Measurements from ENCODE around the gene ARSG. TPM values are rescaled to one million over a fixed set of nuclear protein-coding genes. Genes with fewer than 3 reads are reported as not detected.

ARSG gene
- total and polyA plus RNA-seq, 9 of the 15 experiments (the other 6 are each of a cell fraction or from before 2014, with no cell fraction given): 1.0 to 5.6 (median 1.8) TPM

DNA sequence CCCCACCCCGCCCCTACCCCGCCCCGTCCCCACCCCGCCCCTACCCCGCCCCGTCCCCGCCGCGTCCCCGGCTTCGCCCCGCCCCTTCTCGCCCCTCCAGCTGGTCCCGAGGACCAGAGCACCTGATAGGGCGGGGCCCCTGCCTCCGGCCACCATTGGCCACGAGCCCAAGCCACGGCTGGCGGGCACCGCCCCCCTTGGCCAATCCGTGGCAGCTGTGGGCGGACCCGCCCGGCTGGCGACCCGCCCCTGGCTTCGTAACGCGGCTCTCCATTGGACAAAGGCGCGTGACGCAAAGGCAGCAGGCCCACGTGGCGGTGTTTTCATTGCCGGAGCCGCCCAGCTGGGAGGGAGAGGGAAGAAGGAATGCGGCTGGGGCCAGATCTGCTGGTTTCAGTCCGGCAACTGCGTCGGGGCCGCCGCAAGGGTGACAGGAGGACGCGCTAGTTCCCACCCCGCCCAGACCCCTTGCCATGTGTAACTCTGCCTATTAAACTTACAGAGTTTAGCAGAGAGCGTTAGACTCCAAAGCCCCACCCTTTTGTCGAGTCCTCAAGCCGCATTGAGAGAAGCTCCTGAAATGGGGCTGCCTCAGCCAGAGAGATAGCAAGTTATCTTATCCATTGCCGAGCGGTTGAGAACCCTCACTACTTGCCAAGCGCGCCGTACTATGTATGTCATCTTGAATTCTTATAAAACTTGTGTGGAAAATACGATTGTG, 166.4 kb downstream of the ARSG start (continued):
- TF ChIP-seq, protein P1, sequence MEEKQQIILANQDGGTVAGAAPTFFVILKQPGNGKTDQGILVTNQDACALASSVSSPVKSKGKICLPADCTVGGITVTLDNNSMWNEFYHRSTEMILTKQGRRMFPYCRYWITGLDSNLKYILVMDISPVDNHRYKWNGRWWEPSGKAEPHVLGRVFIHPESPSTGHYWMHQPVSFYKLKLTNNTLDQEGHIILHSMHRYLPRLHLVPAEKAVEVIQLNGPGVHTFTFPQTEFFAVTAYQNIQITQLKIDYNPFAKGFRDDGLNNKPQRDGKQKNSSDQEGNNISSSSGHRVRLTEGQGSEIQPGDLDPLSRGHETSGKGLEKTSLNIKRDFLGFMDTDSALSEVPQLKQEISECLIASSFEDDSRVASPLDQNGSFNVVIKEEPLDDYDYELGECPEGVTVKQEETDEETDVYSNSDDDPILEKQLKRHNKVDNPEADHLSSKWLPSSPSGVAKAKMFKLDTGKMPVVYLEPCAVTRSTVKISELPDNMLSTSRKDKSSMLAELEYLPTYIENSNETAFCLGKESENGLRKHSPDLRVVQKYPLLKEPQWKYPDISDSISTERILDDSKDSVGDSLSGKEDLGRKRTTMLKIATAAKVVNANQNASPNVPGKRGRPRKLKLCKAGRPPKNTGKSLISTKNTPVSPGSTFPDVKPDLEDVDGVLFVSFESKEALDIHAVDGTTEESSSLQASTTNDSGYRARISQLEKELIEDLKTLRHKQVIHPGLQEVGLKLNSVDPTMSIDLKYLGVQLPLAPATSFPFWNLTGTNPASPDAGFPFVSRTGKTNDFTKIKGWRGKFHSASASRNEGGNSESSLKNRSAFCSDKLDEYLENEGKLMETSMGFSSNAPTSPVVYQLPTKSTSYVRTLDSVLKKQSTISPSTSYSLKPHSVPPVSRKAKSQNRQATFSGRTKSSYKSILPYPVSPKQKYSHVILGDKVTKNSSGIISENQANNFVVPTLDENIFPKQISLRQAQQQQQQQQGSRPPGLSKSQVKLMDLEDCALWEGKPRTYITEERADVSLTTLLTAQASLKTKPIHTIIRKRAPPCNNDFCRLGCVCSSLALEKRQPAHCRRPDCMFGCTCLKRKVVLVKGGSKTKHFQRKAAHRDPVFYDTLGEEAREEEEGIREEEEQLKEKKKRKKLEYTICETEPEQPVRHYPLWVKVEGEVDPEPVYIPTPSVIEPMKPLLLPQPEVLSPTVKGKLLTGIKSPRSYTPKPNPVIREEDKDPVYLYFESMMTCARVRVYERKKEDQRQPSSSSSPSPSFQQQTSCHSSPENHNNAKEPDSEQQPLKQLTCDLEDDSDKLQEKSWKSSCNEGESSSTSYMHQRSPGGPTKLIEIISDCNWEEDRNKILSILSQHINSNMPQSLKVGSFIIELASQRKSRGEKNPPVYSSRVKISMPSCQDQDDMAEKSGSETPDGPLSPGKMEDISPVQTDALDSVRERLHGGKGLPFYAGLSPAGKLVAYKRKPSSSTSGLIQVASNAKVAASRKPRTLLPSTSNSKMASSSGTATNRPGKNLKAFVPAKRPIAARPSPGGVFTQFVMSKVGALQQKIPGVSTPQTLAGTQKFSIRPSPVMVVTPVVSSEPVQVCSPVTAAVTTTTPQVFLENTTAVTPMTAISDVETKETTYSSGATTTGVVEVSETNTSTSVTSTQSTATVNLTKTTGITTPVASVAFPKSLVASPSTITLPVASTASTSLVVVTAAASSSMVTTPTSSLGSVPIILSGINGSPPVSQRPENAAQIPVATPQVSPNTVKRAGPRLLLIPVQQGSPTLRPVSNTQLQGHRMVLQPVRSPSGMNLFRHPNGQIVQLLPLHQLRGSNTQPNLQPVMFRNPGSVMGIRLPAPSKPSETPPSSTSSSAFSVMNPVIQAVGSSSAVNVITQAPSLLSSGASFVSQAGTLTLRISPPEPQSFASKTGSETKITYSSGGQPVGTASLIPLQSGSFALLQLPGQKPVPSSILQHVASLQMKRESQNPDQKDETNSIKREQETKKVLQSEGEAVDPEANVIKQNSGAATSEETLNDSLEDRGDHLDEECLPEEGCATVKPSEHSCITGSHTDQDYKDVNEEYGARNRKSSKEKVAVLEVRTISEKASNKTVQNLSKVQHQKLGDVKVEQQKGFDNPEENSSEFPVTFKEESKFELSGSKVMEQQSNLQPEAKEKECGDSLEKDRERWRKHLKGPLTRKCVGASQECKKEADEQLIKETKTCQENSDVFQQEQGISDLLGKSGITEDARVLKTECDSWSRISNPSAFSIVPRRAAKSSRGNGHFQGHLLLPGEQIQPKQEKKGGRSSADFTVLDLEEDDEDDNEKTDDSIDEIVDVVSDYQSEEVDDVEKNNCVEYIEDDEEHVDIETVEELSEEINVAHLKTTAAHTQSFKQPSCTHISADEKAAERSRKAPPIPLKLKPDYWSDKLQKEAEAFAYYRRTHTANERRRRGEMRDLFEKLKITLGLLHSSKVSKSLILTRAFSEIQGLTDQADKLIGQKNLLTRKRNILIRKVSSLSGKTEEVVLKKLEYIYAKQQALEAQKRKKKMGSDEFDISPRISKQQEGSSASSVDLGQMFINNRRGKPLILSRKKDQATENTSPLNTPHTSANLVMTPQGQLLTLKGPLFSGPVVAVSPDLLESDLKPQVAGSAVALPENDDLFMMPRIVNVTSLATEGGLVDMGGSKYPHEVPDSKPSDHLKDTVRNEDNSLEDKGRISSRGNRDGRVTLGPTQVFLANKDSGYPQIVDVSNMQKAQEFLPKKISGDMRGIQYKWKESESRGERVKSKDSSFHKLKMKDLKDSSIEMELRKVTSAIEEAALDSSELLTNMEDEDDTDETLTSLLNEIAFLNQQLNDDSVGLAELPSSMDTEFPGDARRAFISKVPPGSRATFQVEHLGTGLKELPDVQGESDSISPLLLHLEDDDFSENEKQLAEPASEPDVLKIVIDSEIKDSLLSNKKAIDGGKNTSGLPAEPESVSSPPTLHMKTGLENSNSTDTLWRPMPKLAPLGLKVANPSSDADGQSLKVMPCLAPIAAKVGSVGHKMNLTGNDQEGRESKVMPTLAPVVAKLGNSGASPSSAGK (IDR thresholded peaks at IDR 0.05): peak; percentile 47; the same call in 1 of the 2 replicates
- TF ChIP-seq CREB1 (IDR thresholded peaks at IDR 0.05) (peak; percentile 79), CREB1 (CRISPR knock-in tag; IDR thresholded peaks at IDR 0.05) (peak; percentile 88), PTBP1 (IDR thresholded peaks at IDR 0.05; ENCODE audit: low read depth, low read length) (no peak), HCFC1 (IDR thresholded peaks at IDR 0.05; ENCODE audit: low read depth, low read length) (peak; percentile 38; the same call in 1 of the 2 replicates), L3MBTL2 (IDR thresholded peaks at IDR 0.05) (peak; percentile 73), NEUROD1 (IDR thresholded peaks at IDR 0.05; ENCODE audit: borderline replicate concordance, low read depth, low read length, partially characterized antibody) (peak; percentile 88), HDAC2 (IDR thresholded peaks at IDR 0.05) (peak; percentile 38; the same call in 1 of the 2 replicates), FOXK1 (CRISPR knock-in tag; IDR thresholded peaks at IDR 0.05; ENCODE audit: borderline replicate concordance) (peak; percentile 73; the same call in 1 of the 2 replicates), TEAD1 (CRISPR knock-in tag; IDR thresholded peaks at IDR 0.05) (peak; percentile 68 to 94; a peak in 3 of 4 replicates)
- TF ChIP-seq, protein P2, sequence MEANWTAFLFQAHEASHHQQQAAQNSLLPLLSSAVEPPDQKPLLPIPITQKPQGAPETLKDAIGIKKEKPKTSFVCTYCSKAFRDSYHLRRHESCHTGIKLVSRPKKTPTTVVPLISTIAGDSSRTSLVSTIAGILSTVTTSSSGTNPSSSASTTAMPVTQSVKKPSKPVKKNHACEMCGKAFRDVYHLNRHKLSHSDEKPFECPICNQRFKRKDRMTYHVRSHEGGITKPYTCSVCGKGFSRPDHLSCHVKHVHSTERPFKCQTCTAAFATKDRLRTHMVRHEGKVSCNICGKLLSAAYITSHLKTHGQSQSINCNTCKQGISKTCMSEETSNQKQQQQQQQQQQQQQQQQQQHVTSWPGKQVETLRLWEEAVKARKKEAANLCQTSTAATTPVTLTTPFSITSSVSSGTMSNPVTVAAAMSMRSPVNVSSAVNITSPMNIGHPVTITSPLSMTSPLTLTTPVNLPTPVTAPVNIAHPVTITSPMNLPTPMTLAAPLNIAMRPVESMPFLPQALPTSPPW (CRISPR knock-in tag; IDR thresholded peaks at IDR 0.05): peak; percentile 92
- TF ChIP-seq, protein P3, sequence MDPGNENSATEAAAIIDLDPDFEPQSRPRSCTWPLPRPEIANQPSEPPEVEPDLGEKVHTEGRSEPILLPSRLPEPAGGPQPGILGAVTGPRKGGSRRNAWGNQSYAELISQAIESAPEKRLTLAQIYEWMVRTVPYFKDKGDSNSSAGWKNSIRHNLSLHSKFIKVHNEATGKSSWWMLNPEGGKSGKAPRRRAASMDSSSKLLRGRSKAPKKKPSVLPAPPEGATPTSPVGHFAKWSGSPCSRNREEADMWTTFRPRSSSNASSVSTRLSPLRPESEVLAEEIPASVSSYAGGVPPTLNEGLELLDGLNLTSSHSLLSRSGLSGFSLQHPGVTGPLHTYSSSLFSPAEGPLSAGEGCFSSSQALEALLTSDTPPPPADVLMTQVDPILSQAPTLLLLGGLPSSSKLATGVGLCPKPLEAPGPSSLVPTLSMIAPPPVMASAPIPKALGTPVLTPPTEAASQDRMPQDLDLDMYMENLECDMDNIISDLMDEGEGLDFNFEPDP (CRISPR knock-in tag; IDR thresholded peaks at IDR 0.05): no peak
